CD4-positive, alpha-beta T cell treated with Interleukin-21 for 1 hour (primary cell): ENCODE results near the gene HYAL3.

ENCODE experiments used
- DNase-seq: peaks from one replicate; pipeline ENCODE4 v3.0.0-alpha.2; 2020

Gene HYAL3, protein sequence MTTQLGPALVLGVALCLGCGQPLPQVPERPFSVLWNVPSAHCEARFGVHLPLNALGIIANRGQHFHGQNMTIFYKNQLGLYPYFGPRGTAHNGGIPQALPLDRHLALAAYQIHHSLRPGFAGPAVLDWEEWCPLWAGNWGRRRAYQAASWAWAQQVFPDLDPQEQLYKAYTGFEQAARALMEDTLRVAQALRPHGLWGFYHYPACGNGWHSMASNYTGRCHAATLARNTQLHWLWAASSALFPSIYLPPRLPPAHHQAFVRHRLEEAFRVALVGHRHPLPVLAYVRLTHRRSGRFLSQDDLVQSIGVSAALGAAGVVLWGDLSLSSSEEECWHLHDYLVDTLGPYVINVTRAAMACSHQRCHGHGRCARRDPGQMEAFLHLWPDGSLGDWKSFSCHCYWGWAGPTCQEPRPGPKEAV

DNA sequence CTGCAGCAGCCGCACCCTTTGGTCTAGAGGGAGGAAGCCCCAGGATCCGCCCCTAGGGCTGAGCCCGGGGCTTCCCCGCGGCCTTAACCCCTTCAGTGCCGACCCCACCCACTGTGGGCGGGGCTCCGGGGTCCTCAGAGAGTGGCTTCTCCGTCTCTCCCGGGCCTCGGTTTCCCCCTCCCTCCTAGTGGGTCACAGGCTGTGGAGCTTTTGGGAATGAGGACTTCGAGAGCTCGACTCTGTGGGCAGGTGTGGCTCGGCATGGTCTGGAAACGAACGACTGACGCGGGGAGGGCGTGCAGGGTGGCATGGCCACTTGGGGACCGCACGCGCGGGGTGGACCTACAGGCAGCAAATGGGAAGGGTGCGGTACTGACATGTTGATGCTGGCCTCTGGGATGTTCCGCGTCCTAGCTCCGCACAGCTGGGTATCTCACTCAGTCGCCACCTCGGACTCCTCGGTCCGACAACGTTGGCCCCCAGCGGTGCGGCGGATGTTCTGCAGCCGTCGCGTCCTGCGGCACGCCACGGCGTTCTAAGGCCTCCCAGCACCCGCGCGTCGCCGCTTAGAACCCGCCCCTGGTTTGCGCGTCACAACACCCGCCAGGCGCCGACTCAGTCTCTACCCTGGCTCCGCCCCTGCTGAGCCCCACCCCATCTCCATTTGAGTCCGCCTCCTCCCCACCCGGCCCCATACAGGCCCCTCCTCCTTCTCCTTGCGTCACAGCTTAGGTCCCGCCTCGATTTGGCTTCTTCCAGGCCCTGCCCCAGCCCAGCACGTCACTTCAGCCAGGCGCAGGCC is at the start of gene HYAL3, which contains the start of gene NAA80:
Gene HYAL3 (minus strand): TSS at position 570 of the 802 bp plus-strand sequence. CDS start 3,803 bp downstream, outside the sequence.
Gene NAA80 (minus strand): TSS at position 570 of the 802 bp plus-strand sequence. CDS start 1,942 bp downstream, outside the sequence.
- peak; percentile 100 for DNase-seq

GRCh38 chr3:50347187-50347813 is 48.1 kb upstream of the HYAL3 start:
- DNase-seq = peak; percentile 87

DNA sequence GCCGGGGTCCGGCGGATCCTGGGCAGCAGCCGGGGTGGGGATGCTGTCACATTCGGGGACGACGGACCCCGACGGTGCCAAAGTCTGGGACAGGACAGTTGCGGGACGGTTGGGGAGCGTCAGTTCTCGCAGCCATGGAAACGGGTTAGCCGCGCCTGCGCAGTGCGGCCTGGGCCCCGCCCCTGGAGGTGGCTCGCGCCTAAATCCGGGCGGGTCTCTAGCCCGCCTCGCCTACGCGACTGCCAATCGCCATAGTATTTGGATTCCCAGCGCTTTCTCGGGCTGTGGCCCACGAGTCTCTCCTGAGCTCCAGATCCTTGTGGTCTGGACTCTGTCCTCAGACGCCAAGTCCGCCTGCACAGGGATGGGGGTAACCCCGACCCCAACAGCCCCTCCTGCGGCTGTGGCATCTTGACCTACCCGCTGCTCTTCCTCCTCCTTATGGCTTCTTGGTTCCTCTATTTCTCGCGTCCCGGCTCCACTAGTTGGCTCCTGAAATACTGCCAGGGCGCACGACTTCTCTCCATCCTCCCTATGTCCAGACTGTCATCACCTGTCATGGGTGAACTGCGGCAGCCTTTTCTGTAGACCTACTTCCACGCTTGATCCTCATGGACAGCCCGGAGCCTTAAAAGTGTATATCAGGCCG is 46.5 kb upstream of the HYAL3 start, which contains the start of gene ZMYND10:
Gene ZMYND10 (minus strand): TSS at position 147 of the 649 bp plus-strand sequence. CDS start 153 bp downstream, outside the sequence.
- DNase-seq = peak; percentile 80

- DNase-seq = no peak
These were observed 45.8 kb upstream of the HYAL3 start for GRCh38 chr3:50345008-50345407.

DNA sequence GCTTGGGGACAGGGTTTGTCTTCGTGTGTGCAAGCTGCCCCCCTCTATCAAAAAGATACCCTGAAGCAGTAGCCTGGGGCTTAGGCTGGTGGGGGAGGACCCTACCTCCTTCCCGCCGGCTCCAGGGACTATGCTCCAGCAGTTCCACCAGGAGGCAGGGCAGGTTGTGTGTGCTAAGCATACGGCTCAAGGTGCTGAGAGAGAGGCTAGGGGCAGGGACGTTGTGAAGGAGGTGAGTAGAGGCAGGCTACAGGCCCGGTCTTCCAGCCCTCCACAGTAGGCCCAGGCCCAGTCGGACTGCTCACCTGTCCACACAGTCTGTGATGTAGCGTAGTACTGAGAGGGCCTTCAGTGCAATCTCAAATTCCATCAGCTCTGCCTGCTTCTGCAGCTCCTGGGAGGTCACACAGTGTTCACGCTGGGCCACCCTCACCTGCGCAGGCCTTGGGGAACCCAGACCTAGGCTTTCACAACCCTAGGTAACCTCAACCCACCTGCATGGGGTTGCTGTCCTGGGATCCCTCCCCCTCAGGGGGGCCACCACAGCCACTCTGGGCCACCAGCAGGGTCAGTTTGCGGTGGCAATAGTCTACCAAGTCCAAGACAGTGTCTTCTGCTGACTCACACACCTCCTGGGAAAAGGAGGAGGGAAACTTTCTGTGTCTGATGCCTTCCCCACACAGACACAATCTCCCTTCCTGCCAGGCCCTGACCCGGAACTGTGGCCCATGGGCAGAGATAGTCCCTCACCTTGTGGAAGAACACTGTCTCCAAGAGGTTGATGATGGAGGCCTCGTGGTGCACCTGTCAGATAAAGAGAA is 43.8 kb upstream of the HYAL3 start:
- no peak for DNase-seq

DNA sequence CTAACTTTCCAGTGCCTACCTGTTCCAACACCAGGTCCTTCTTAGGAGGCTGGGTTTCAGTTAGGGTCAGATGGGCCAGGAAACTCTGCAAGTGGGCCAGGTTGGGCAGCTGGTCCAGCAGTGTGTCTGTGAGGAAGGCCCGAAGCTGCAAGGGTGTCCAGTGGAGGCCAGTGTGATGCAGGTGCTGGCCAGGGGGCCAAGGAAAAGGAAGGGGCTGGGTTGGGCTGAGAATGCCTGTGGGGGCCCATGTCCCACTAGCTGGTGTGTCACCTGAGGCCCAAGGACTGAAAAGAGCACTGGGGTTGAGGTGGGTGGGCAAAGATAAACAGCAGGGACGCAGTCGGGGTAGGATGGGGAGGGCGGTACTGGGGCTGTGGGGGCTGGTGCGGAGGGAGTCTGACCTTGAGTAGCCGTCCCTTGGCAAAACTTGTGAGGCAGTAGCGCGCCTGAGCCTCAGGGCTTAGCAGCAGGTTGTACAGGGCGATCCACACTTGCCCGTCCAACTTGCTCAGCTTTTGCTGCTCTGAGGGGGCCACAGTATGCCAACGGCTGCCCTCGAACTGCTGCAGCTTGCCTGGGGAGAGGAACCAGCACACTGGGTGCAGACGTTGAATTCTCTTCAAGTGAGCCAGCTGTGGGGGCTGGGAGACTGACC is 42.9 kb upstream of the HYAL3 start:
- no peak for DNase-seq

- DNase-seq = no peak
These were observed 42.3 kb upstream of the HYAL3 start for GRCh38 chr3:50341537-50341936.

DNA sequence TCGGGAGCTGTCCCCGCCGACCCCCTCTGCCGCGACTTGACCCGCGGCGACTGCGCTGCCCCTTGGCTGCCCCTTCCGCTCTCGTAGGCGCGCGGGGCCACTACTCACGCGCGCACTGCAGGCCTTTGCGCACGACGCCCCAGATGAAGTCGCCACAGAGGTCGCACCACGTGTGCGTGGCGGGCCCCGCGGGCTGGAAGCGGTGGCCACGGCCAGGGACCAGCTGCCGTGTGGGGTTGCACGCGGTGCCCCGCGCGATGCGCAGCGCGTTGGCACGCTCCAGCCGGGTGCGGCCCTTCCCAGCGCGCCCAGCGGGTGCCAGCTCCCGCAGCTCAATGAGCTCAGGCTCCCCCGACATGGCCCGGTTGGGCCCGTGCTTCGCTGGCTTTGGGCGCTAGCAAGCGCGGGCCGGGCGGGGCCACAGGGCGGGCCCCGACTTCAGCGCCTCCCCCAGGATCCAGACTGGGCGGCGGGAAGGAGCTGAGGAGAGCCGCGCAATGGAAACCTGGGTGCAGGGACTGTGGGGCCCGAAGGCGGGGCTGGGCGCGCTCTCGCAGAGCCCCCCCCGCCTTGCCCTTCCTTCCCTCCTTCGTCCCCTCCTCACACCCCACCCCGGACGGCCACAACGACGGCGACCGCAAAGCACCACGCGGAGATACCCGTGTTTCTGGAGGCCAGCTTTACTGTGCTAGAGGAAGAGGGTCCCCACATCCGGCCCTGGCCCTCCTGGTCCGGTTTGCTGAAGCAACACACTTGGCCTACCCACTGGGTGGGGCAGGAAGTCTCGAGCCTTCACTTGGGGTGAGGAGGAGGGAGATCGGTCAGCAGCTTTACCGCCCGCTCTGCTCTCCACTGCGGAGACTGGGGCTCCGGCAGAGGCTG is 41.5 kb upstream of the HYAL3 start, which contains the start of gene RASSF1:
Gene RASSF1 (minus strand): TSS at position 389 of the 882 bp plus-strand sequence. CDS start 31 bp downstream, at position 358.
- DNase-seq = peak; percentile 81

- DNase-seq = no peak
These were observed 40.9 kb upstream of the HYAL3 start for GRCh38 chr3:50340147-50340447.

DNA sequence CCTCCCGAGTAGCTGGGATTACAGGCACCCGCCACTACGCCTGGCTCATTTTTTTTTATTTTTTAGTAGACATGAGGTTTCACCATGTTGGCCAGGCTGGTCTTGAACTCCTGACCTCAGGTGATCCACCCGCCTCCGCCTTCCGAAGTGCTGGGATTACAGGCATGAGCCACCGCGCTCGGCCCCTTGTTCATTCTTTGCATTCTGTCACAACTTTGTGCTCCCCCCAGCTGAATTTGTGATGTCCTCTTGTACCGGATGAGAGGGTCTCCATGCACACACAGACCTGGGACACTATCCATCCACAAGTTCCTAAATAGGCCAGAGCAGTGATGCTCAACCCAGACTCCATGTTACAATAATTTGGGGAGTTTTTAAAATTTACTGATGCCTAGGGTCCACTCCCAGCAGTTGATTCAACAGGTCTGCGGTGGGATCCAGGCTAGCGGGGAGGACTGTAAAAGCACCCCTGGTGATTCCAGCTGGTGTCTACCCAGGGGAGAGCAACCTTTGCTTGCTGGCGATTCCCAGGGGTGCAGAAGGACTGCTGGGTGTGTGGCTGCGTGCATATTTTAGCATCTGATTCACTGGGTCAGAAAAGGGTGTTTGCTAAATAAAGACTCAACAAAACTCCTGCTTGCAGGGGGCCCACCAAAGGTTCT is 40.4 kb upstream of the HYAL3 start:
- DNase-seq = no peak

- DNase-seq = no peak
These were observed 39.8 kb upstream of the HYAL3 start for GRCh38 chr3:50338965-50339364.

DNA sequence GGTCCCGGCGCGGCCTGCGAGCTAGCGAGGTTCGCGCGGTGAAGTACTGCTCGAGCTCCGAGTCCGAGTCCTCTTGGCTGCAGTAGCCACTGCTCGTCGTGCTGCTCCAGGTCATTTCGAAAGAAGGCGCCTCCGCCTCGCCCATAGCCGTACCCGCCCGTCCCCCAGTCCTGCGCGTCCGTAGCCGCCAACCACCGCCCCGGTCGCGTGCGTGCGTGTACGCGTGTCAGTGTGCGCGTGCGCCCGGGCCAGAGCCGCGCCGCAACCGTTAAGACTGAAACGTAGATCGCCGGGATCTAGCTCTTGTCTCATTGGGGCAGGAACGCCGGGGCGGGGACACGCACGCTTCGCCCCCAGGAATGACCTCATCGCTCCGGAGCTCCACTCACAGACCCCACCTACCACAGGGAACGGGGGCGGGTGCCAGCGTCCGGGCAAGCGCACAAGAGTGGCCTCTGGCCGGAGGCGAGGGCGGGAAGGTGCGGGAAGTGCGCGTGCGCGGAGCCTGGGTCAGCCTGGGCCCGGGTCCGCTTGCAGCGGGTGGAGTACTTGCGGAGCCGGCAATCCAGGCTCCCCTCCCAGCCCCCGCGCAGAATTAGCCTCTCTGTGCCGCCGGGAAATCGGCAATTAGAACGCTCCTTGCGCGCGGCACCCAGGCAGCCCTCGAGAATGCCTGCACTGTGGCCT is 38.1 kb upstream of the HYAL3 start:
- peak; percentile 95 for DNase-seq

DNA sequence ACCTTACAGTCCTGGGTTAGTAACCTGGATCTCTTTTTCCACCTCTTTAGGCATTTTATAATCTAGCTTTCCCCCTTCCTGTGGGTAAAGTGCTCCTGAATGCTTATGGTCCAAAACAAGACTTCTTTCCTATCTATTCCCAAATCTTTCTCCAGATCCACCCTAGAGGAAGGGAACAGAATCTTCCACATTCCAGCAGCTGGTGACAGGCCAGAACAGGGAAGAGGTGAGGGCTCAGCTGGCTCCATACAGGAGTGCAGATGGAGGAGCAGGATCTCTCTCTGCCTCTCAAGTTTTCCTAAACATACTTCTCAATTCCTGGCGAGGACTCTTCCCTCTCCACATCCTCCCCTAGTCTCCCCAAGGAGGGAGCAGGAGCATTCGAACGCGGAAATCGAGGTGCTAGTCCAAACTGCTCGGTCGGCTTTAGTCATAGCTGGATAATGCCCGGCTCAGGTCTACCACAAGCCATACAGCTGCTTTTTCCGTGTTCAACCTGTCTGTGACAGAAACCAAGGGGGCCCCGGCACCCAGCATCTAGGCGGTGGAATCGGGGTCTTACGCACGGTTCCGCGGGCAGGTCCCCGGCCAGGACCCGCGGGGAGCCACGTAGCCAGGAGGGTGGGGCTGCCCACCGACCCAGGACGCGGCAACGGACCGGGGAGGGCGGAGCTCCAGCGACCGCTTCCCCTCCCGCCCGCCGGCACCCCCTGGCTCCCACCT is 37.4 kb upstream of the HYAL3 start:
- no peak for DNase-seq

- no peak for DNase-seq
These were observed 35.3 kb upstream of the HYAL3 start for GRCh38 chr3:50334339-50335075.

DNA sequence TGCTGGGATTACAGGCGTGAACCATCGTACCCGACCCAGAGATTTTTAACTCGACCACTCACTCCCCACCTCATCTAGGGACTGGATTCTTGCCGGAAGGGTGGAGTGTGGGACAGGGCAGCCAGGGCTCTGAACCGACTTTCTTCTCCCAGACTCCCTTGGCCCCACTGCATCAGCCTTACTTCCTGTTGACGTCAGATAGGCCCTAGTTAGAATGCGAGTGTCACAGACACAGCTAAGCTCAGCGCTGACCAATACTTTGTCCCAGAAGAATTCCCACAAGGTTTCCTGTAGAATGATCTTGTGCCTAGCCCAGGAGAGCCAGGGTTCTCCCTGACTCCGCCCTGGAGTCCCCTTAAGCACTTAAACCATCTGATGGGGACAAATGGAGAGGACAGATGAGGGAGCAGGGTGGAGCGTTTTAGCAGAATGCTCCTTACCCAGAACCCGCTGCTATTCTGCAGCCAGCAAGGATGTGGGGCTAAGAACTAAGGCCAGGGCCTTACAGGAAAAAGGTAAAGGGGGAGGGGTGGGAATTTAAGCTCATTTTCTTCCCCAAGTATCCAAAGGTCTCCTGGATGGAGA is 34.6 kb upstream of the HYAL3 start:
- peak; percentile 33 for DNase-seq

GRCh38 chr3:50331364-50331907 is 32.2 kb upstream of the HYAL3 start:
- no peak for DNase-seq

- DNase-seq = no peak
These were observed 31.1 kb upstream of the HYAL3 start for GRCh38 chr3:50330330-50330729.
